Astrocyte (in vitro differentiated cells and primary cell): Measurements from ENCODE around the gene ERICH6. TPM values are rescaled to one million over a fixed set of nuclear protein-coding genes. Genes with fewer than 3 reads are reported as not detected.

ENCODE experiments used
- DNase-seq: peaks from one replicate; pipeline ENCODE4 v3.0.0-alpha.2; 2010; ENCODE audit warnings: low read depth
- FAIRE-seq: peaks from 2 replicates; lab custom pipeline; 2011; peaks lifted over from hg19 to GRCh38; lab: Jason Lieb, UNC
- H2AFZ ChIP-seq: 2 replicates; pipeline ENCODE4 v1.6.0; 2012; ENCODE audit warnings: low read depth, low read length, inconsistent platforms
- H3K27ac ChIP-seq: 2 replicates; pipeline ENCODE4 v1.5.1; 2011; ENCODE audit warnings: low read depth, low read length, inconsistent platforms
- H3K27me3 ChIP-seq: 2 replicates; pipeline ENCODE4 v1.6.0; 2011; ENCODE audit warnings: low read length, inconsistent platforms; ENCODE audit not compliant: insufficient read depth
- H3K36me3 ChIP-seq: 2 replicates; pipeline ENCODE4 v1.5.1; 2011; ENCODE audit warnings: low read length, inconsistent platforms; ENCODE audit not compliant: insufficient read depth
- H3K4me1 ChIP-seq: 2 replicates; pipeline ENCODE4 v1.5.1; 2011; ENCODE audit warnings: low read length, inconsistent platforms; ENCODE audit not compliant: insufficient read depth
- H3K4me2 ChIP-seq: 2 replicates; pipeline ENCODE4 v1.6.0; 2012; ENCODE audit warnings: low read length, inconsistent platforms
- H3K4me3 ChIP-seq: 2 replicates; pipeline ENCODE4 v1.5.1; 2011; ENCODE audit warnings: low read depth, mild to moderate bottlenecking, low read length, inconsistent platforms; ENCODE audit not compliant: insufficient read depth
- H3K79me2 ChIP-seq: 2 replicates; pipeline ENCODE4 v1.6.0; 2012; ENCODE audit warnings: mild to moderate bottlenecking, low read length, inconsistent platforms; ENCODE audit not compliant: insufficient read depth
- H3K9ac ChIP-seq: 2 replicates; pipeline ENCODE4 v1.6.0; 2012; ENCODE audit warnings: mild to moderate bottlenecking, low read length, inconsistent platforms
- H3K9me3 ChIP-seq: 2 replicates; pipeline ENCODE4 v1.5.1; 2012; ENCODE audit warnings: low read depth, mild to moderate bottlenecking, low read length, inconsistent platforms; ENCODE audit not compliant: insufficient read depth
- H4K20me1 ChIP-seq: 2 replicates; pipeline ENCODE4 v1.6.0; 2012; ENCODE audit warnings: low read length, inconsistent platforms; ENCODE audit not compliant: insufficient read depth
- H3K27ac Mint-ChIP-seq: one replicate; pipeline ENCODE4 v1.8.0; 2021; ENCODE audit warnings: mild to moderate bottlenecking, mixed read lengths; ENCODE audit not compliant: unreplicated experiment
- H3K27me3 Mint-ChIP-seq: one replicate; pipeline ENCODE4 v1.8.0; 2021; ENCODE audit warnings: low read depth, mixed read lengths; ENCODE audit not compliant: unreplicated experiment
- H3K36me3 Mint-ChIP-seq: one replicate; pipeline ENCODE4 v1.8.0; 2021; ENCODE audit warnings: low read depth, mixed read lengths; ENCODE audit not compliant: unreplicated experiment
- H3K4me1 Mint-ChIP-seq: one replicate; pipeline ENCODE4 v1.8.0; 2021; ENCODE audit warnings: low read depth, mixed read lengths; ENCODE audit not compliant: unreplicated experiment
- H3K4me3 Mint-ChIP-seq: one replicate; pipeline ENCODE4 v1.8.0; 2021; ENCODE audit warnings: mild to moderate bottlenecking, moderate library complexity, mixed read lengths; ENCODE audit not compliant: unreplicated experiment
- H3K9me3 Mint-ChIP-seq: one replicate; pipeline ENCODE4 v1.8.0; 2021; ENCODE audit warnings: mild to moderate bottlenecking, mixed read lengths; ENCODE audit not compliant: unreplicated experiment
- EZH2 ChIP-seq: IDR thresholded peaks from 2 replicates; pipeline ENCODE4 v1.6.1; 2012; ENCODE audit warnings: mild to moderate bottlenecking, low read length, inconsistent platforms; ENCODE audit not compliant: insufficient read depth
- total RNA-seq: library from RNA; stranded (reverse); gene quantifications from 2 replicates; pipeline ENCODE4 v1.2.1, GENCODE V29; 2021
- TF ChIP-seq, protein P1 (sequence below): IDR thresholded peaks from 2 replicates; pipeline ENCODE4 v1.5.1; 2011; ENCODE audit warnings: low read depth, mild to moderate bottlenecking, inconsistent platforms, low read length, moderate library complexity; ENCODE audit not compliant: insufficient read depth

Gene ERICH6
- total RNA-seq, 1 donor from 2014 or later = 0.09 TPM

DNA sequence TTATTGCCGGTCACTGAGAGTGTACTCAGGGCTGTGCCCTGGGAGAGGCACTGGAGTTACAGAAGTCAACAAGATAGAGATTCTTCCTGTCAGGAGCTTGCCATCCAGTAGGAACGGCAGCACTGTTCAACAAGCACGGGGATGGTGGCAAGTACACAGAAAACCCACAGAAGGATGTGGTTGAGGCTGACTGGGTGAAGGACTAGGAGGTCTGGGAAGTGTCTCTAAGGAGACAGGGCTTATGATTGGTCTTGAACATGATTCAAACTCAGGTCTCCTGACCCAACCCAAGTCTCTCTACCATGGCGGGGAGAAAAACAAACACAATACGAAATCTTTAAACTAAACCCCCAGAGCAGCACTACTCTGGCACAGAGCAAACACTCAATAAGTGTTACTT is 37.6 kb downstream of the ERICH6 start:
- Mint-ChIP-seq H3K27ac (no peak overlapping the region), H3K9me3 (no peaks in the 10 kb centered on the region), H3K4me3 (no peak overlapping the region), H3K27me3 (peaks cover 6% of the 10 kb centered on the region), H3K36me3 (no peaks in the 10 kb centered on the region), H3K4me1 (no peaks in the 10 kb centered on the region)
- Histone ChIP-seq H3K27ac (no peak overlapping the region), H3K4me1 (no peaks in the 10 kb centered on the region), H3K36me3 (no peaks in the 10 kb centered on the region), H3K27me3 (no peaks in the 10 kb centered on the region), H3K4me2 (no peak overlapping the region), H3K9me3 (no peaks in the 10 kb centered on the region), H2AFZ (no peak overlapping the region), H3K9ac (no peak overlapping the region), H4K20me1 (no peaks in the 10 kb centered on the region), H3K79me2 (no peaks in the 10 kb centered on the region), H3K4me3 (no peak overlapping the region)
- FAIRE-seq (no peak), DNase-seq (no peak)
- TF ChIP-seq EZH2 = no peak
- TF ChIP-seq, protein P1, sequence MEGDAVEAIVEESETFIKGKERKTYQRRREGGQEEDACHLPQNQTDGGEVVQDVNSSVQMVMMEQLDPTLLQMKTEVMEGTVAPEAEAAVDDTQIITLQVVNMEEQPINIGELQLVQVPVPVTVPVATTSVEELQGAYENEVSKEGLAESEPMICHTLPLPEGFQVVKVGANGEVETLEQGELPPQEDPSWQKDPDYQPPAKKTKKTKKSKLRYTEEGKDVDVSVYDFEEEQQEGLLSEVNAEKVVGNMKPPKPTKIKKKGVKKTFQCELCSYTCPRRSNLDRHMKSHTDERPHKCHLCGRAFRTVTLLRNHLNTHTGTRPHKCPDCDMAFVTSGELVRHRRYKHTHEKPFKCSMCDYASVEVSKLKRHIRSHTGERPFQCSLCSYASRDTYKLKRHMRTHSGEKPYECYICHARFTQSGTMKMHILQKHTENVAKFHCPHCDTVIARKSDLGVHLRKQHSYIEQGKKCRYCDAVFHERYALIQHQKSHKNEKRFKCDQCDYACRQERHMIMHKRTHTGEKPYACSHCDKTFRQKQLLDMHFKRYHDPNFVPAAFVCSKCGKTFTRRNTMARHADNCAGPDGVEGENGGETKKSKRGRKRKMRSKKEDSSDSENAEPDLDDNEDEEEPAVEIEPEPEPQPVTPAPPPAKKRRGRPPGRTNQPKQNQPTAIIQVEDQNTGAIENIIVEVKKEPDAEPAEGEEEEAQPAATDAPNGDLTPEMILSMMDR = no peak

GRCh38 chr3:150663461-150663860 is 40.3 kb downstream of the ERICH6 start:
- H3K27ac ChIP-seq = no peak overlapping the region
- Mint-ChIP-seq H3K27ac (no peak overlapping the region), H3K36me3 (no peaks in the 10 kb centered on the region), H3K27me3 (peaks cover 9% of the 10 kb centered on the region), H3K4me3 (no peak overlapping the region), H3K4me1 (peaks cover 5% of the 10 kb centered on the region), H3K9me3 (no peaks in the 10 kb centered on the region)
- H3K9me3 ChIP-seq = no peaks in the 10 kb centered on the region
- H3K79me2 ChIP-seq = no peaks in the 10 kb centered on the region
- H3K27me3 ChIP-seq = no peaks in the 10 kb centered on the region
- no peak for DNase-seq
- no peak overlapping the region for H3K9ac ChIP-seq
- no peaks in the 10 kb centered on the region for H3K4me1 ChIP-seq
- H3K4me2 ChIP-seq = no peak overlapping the region
- H4K20me1 ChIP-seq = no peaks in the 10 kb centered on the region
- no peaks in the 10 kb centered on the region for H3K36me3 ChIP-seq
- TF ChIP-seq, protein P1 = no peak
- TF ChIP-seq EZH2 = no peak
- H2AFZ ChIP-seq = no peak overlapping the region
- no peak overlapping the region for H3K4me3 ChIP-seq
- FAIRE-seq = no peak

- DNase-seq (no peak), FAIRE-seq (no peak)
- no peaks in the 10 kb centered on the region for H3K27me3 ChIP-seq
- H3K4me2 ChIP-seq = no peak overlapping the region
- H3K9ac ChIP-seq = no peak overlapping the region
- no peaks in the 10 kb centered on the region for H3K4me1 ChIP-seq
- H3K27ac ChIP-seq = no peak overlapping the region
- no peak overlapping the region for H2AFZ ChIP-seq
- H4K20me1 ChIP-seq = no peaks in the 10 kb centered on the region
- no peak overlapping the region for H3K4me3 ChIP-seq
- Mint-ChIP-seq H3K9me3 (no peaks in the 10 kb centered on the region), H3K4me3 (no peak overlapping the region), H3K4me1 (peaks cover 5% of the 10 kb centered on the region), H3K36me3 (no peaks in the 10 kb centered on the region), H3K27ac (no peak overlapping the region), H3K27me3 (peaks cover 9% of the 10 kb centered on the region)
- TF ChIP-seq, protein P1 = no peak
- no peak for TF ChIP-seq EZH2
- H3K79me2 ChIP-seq = no peaks in the 10 kb centered on the region
- no peaks in the 10 kb centered on the region for H3K9me3 ChIP-seq
- no peaks in the 10 kb centered on the region for H3K36me3 ChIP-seq
Observed at GRCh38 chr3:150662410-150663200, 41.1 kb downstream of the ERICH6 start.
